ENCODE data around the gene GSTM5.

GRCh38 chr1:109756848-109757521 is 44.9 kb downstream of the GSTM5 start:
- no peak for TF ChIP-seq PATZ1 (CRISPR knock-in tag; IDR thresholded peaks at IDR 0.05; ENCODE audit: borderline replicate concordance)
- no peak for TF ChIP-seq TCF4 (CRISPR knock-in tag; IDR thresholded peaks at IDR 0.05; ENCODE audit: borderline replicate concordance)
- no peak for TF ChIP-seq SNAI2 (CRISPR knock-in tag; IDR thresholded peaks at IDR 0.05)
- no peak for TF ChIP-seq CSDC2 (CRISPR knock-in tag; IDR thresholded peaks at IDR 0.05)
